ENCODE results near the gene USP50. TPM values are rescaled to one million over a fixed set of nuclear protein-coding genes. Genes with fewer than 3 reads are reported as not detected.
"Not testable (repeated sequence)": the region's sequence is repeated elsewhere in the genome, so short reads cannot be mapped to it uniquely, and the experiment has no call there.

USP50 gene
- total RNA-seq, 1 experiment from 2014 or later: not detected

GRCh38 chr15:50542887-50543210, 3.6 kb downstream of the USP50 start:
- Histone ChIP-seq H3K4me1 (no peaks in the 10 kb centered on the region), H3K27me3 (no peaks in the 10 kb centered on the region), H3K9me3 (replicated peaks) (no peaks in the 10 kb centered on the region), H3K4me3 (no peak overlapping the region), H3K27ac (no peak overlapping the region), H3K36me3 (no peaks in the 10 kb centered on the region)
- DNase-seq: no peak

- no peak overlapping the region for H3K27ac ChIP-seq
- no peaks in the 10 kb centered on the region for H3K4me1 ChIP-seq
- H3K9me3 ChIP-seq (replicated peaks): no peaks in the 10 kb centered on the region
- no peak for DNase-seq
- H3K4me3 ChIP-seq: no peak overlapping the region
- no peaks in the 10 kb centered on the region for H3K36me3 ChIP-seq
- H3K27me3 ChIP-seq: no peaks in the 10 kb centered on the region
These were observed 14.7 kb downstream of the USP50 start for GRCh38 chr15:50531766-50532165.

GRCh38 chr15:50531163-50531562, 15.3 kb downstream of the USP50 start:
- DNase-seq: no peak

GRCh38 chr15:50523851-50524251, 22.6 kb downstream of the USP50 start:
- H3K27ac ChIP-seq: no peak overlapping the region

More at GRCh38 chr15:50531163-50531562, 15.3 kb downstream of the USP50 start:
- Histone ChIP-seq H3K4me3 (no peak overlapping the region), H3K4me1 (no peaks in the 10 kb centered on the region), H3K9me3 (replicated peaks) (no peaks in the 10 kb centered on the region), H3K27ac (no peak overlapping the region), H3K27me3 (no peaks in the 10 kb centered on the region), H3K36me3 (no peaks in the 10 kb centered on the region)

GRCh38 chr15:50519740-50520425, 26.6 kb downstream of the USP50 start:
- Histone ChIP-seq H3K36me3 (no peaks in the 10 kb centered on the region), H3K27ac (no peak overlapping the region), H3K4me1 (peaks cover 3% of the 10 kb centered on the region; the same call in 1 of the 2 replicates), H3K4me3 (no peak overlapping the region), H3K9me3 (replicated peaks) (no peaks in the 10 kb centered on the region), H3K27me3 (no peaks in the 10 kb centered on the region)
- peak; percentile 63 to 78 for DNase-seq

More at GRCh38 chr15:50523851-50524251, 22.6 kb downstream of the USP50 start:
- DNase-seq: no peak
- Histone ChIP-seq H3K4me1 (peaks cover 3% of the 10 kb centered on the region; the same call in 1 of the 2 replicates), H3K36me3 (no peaks in the 10 kb centered on the region), H3K27me3 (no peaks in the 10 kb centered on the region), H3K4me3 (no peak overlapping the region), H3K9me3 (replicated peaks) (no peaks in the 10 kb centered on the region)

GRCh38 chr15:50513001-50513400, 33.5 kb downstream of the USP50 start:
- no peak overlapping the region for H3K4me3 ChIP-seq
- H3K27ac ChIP-seq: no peak overlapping the region
- no peaks in the 10 kb centered on the region for H3K27me3 ChIP-seq
- no peaks in the 10 kb centered on the region for H3K4me1 ChIP-seq
- DNase-seq: no peak
- H3K36me3 ChIP-seq: no peaks in the 10 kb centered on the region
- H3K9me3 ChIP-seq (replicated peaks): no peaks in the 10 kb centered on the region

- Histone ChIP-seq H3K4me1 (no peaks in the 10 kb centered on the region), H3K27ac (no peak overlapping the region), H3K27me3 (no peaks in the 10 kb centered on the region), H3K36me3 (peaks cover 8% of the 10 kb centered on the region; the same call in 1 of the 2 replicates), H3K9me3 (replicated peaks) (no peaks in the 10 kb centered on the region), H3K4me3 (no peak overlapping the region)
- no peak for DNase-seq
These were observed 40.3 kb downstream of the USP50 start for GRCh38 chr15:50506121-50506520.

GRCh38 chr15:50505656-50506055, 40.8 kb downstream of the USP50 start:
- not testable (repeated sequence) for H3K4me3 ChIP-seq; H3K4me1 ChIP-seq; H3K27me3 ChIP-seq; H3K9me3 ChIP-seq (replicated peaks); DNase-seq; H3K27ac ChIP-seq
- peaks cover 11% of the 10 kb centered on the region for H3K36me3 ChIP-seq

GRCh38 chr15:50503144-50503543, 43.3 kb downstream of the USP50 start:
- no peak overlapping the region for H3K4me3 ChIP-seq
- H3K27ac ChIP-seq: no peak overlapping the region
- DNase-seq: no peak
- no peaks in the 10 kb centered on the region for H3K27me3 ChIP-seq
- H3K4me1 ChIP-seq: no peaks in the 10 kb centered on the region
- H3K9me3 ChIP-seq (replicated peaks): no peaks in the 10 kb centered on the region
- peaks cover 25% of the 10 kb centered on the region for H3K36me3 ChIP-seq

- no peaks in the 10 kb centered on the region for H3K4me1 ChIP-seq
- no peaks in the 10 kb centered on the region for H3K9me3 ChIP-seq (replicated peaks)
- H3K4me3 ChIP-seq: no peak overlapping the region
- no peaks in the 10 kb centered on the region for H3K27me3 ChIP-seq
- peaks cover 37% of the 10 kb centered on the region for H3K36me3 ChIP-seq
- no peak overlapping the region for H3K27ac ChIP-seq
- DNase-seq: no peak
These were observed 44.7 kb downstream of the USP50 start for GRCh38 chr15:50501815-50502214.

GRCh38 chr15:50500352-50500751, 46.1 kb downstream of the USP50 start:
- Histone ChIP-seq H3K4me1 (no peaks in the 10 kb centered on the region), H3K27me3 (no peaks in the 10 kb centered on the region), H3K27ac (no peak overlapping the region), H3K9me3 (replicated peaks) (no peaks in the 10 kb centered on the region), H3K36me3 (peaks cover 42% of the 10 kb centered on the region), H3K4me3 (no peak overlapping the region)
- DNase-seq: no peak

- H3K36me3 ChIP-seq: peaks cover 57% of the 10 kb centered on the region
- no peaks in the 10 kb centered on the region for H3K27me3 ChIP-seq
- H3K4me1 ChIP-seq: no peaks in the 10 kb centered on the region
- no peaks in the 10 kb centered on the region for H3K9me3 ChIP-seq (replicated peaks)
- no peak overlapping the region for H3K27ac ChIP-seq
- DNase-seq: no peak
- no peak overlapping the region for H3K4me3 ChIP-seq
These were observed 49.8 kb downstream of the USP50 start for GRCh38 chr15:50496692-50497091.

- H3K9me3 ChIP-seq (replicated peaks); H3K4me1 ChIP-seq; DNase-seq; H3K4me3 ChIP-seq; H3K27me3 ChIP-seq; H3K27ac ChIP-seq: not testable (repeated sequence)
- H3K36me3 ChIP-seq: peaks cover 57% of the 10 kb centered on the region
These were observed 51.9 kb downstream of the USP50 start for GRCh38 chr15:50494547-50494946.

GRCh38 chr15:50493625-50494024, 52.8 kb downstream of the USP50 start:
- H3K9me3 ChIP-seq (replicated peaks): no peaks in the 10 kb centered on the region

GRCh38 chr15:50487287-50487686, 59.2 kb downstream of the USP50 start:
- no peaks in the 10 kb centered on the region for H3K27me3 ChIP-seq
- DNase-seq: no peak
- H3K9me3 ChIP-seq (replicated peaks): no peaks in the 10 kb centered on the region
- no peaks in the 10 kb centered on the region for H3K4me1 ChIP-seq
- H3K4me3 ChIP-seq: no peak overlapping the region
- no peak overlapping the region for H3K27ac ChIP-seq
- H3K36me3 ChIP-seq: peaks cover 39% of the 10 kb centered on the region

More at GRCh38 chr15:50493625-50494024, 52.8 kb downstream of the USP50 start:
- Histone ChIP-seq H3K27ac (no peak overlapping the region), H3K36me3 (peaks cover 56% of the 10 kb centered on the region), H3K4me3 (no peak overlapping the region), H3K4me1 (no peaks in the 10 kb centered on the region), H3K27me3 (no peaks in the 10 kb centered on the region)
- no peak for DNase-seq

- Histone ChIP-seq H3K27ac (no peak overlapping the region), H3K9me3 (replicated peaks) (no peaks in the 10 kb centered on the region), H3K4me1 (no peaks in the 10 kb centered on the region), H3K4me3 (no peak overlapping the region), H3K36me3 (peaks cover 42% of the 10 kb centered on the region), H3K27me3 (no peaks in the 10 kb centered on the region)
- DNase-seq: no peak
These were observed 61.1 kb downstream of the USP50 start for GRCh38 chr15:50485389-50485788.

Data from SJCRH30 (cell line).